Renal cortical epithelial cell (primary cell): Measurements from ENCODE around the gene TEX22. TPM values are rescaled to one million over a fixed set of nuclear protein-coding genes. Genes with fewer than 3 reads are reported as not detected.

Source experiments
- DNase-seq: peaks from one replicate; pipeline ENCODE4 v3.0.0-alpha.2; 2011; ENCODE audit warnings: low read depth
- total RNA-seq: library from RNA; depleted of rRNA; stranded (reverse); fragments of >200 nt; gene quantifications from 2 replicates; pipeline ENCODE4 v1.2.3, GENCODE V29; 2014

The TEX22 gene
- total RNA-seq, 1 donor from 2014 or later, result 0.60 TPM

DNA sequence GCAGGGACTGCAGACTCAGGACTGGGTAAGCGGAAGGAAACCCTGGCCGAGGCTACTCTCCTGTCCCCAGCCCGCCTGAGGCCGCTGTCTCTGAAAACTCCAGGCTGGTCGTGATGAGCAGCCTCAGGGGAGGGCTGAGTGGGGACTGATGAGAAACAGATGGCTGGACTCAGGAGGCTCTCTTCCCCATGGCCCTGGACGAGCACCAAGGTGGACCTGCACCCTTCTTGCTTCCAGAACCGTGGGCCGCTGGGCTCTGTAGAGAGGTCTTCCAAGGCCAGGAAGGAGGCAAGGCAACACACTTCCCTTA is 1.1 kb downstream of the TEX22 start:
- DNase-seq, result no peak

DNA sequence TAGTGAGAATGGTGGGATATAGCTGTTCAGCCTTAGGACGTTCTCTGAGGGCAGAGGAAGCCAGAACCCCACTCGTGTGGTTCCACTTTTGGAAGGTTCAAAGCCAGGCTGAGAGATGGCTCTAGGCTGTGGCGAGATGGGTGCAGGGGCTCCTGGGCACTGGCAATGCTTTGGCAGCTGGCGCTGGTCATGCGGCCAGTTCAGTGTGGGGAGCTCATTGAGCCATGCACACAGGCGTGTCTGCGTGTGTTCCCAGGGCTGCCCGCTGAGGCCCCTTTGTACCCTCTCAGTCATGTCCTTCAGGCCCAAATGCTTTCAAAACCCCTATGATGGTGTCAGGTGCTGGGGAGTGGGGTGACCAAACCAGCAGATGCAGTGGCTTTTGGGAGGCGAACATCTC is 1.7 kb downstream of the TEX22 start:
- no peak for DNase-seq

DNA sequence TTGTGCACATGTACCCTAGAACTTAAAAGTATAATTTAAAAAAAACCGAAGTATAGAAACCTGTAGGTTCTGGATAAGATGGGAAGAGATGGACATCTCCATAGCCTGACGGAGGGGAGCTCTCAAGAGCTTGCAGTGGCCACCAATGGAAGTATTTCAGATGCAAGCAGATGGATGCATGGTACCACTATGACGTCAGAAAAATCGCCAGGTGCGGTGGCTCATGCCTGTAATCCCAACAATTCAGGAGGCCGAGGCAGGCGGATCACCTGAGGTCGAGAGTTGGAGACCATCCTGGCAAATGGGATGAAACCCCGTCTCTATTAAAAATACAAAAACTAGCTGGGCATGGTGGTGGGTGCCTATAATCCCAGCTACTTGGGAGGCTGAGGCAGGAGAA is 3.4 kb downstream of the TEX22 start:
- no peak for DNase-seq

- no peak for DNase-seq
These were observed 10.3 kb downstream of the TEX22 start for GRCh38 chr14:105408592-105408991.

DNA sequence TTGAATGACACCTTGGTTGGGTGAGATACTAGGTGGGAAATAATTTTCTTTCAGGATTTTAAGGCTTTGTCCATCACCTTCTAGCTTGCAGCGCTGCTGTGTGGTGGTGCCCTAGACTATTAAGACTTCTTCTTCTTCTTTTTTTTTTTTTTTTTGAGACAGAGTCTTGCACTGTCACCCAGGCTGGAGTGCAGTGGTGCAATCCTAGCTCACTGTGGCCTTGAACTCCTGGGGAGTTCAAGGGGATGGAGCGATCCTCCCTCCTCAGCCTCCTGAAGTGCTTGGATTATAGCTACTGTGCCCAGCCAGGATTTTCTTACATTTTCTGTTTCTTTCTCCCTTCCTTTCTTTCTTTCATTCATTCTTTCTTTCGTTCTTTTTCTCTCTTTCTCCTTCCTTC is 11.0 kb downstream of the TEX22 start:
- DNase-seq, result no peak

- DNase-seq, result no peak
These were observed 12.3 kb downstream of the TEX22 start for GRCh38 chr14:105410642-105411016.

GRCh38 chr14:105411017-105411941 is 12.9 kb downstream of the TEX22 start:
- DNase-seq, result peak; percentile 11

DNA sequence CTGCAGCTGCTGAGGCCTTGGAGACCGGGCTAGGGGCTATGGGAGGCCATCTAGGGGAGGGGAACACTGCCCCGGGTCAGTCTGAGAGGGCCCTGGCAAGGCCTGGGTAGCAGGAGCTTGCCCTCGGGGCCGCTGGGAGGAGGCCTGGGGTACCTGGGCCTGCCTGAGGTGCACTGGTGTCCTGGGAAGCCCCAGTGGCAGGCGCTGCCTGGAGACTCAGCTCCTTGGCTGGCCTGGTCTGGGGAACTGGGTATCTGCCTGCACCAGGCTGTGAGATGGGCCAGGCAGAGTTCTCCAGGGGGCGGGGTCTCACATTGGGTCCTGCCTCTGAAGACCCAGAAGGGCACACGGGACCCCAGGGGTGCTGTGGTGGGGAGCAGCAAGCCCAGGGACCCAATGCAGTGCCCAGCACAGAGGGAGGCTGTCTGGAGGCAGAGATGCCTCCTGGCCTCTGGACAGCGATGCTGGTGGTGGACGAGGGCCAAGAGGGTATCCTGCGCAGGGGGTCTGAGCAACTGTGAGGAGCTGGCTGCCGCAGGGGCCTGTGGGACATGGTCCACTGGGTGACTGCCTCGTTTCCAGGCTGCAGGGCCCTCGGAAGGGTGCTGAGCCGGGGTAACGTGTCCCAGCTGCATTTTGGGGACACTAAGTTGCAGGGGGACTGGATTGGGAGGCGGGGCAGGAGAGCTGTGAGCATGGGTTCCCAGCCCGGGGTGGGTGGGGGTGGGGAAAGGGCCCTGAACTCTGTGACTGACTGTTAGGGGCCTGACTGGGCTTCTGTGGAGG is 13.8 kb downstream of the TEX22 start:
- DNase-seq, result no peak

DNA sequence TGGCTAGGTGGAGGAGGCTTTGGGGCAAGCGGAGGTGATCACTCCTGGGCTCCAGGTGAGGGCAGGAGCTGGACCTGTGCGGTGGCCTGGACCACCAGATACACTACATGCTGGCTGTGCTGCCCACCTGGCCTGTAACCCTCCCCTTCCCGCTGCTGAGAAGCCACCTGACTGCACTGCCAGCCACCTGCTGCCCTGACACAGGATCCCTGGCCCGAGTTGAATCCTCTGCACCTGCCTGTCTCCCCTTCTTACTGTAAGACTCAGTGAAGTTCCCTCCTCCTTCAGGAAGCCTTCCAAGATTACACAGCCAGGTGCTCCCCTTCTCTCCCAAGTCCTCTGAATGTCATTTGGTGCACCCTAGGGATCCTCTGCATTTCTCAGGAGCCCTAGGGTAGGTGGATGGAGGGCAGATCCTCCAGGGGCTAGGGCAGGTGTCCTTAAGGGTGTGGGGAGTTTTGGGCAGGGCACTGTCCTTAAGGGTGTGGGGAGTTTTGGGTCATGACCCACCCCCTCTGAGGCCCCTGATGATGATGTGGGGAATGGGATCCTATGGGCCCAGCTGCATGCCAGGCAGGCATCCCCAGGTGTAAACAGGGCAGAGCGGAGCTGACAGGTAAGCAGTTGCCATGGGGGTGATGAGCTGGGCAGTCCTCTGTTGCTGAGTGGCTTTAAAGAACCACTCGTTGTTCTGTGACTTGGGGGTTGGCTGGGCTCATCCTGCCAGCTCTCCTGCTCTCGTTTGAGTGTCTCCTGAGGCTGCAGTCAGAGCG is 14.6 kb downstream of the TEX22 start:
- DNase-seq, result no peak

- no peak for DNase-seq
These were observed 15.2 kb downstream of the TEX22 start for GRCh38 chr14:105413544-105413886.

- peak; percentile 10 for DNase-seq
These were observed 16.4 kb downstream of the TEX22 start for GRCh38 chr14:105414456-105415371.

DNA sequence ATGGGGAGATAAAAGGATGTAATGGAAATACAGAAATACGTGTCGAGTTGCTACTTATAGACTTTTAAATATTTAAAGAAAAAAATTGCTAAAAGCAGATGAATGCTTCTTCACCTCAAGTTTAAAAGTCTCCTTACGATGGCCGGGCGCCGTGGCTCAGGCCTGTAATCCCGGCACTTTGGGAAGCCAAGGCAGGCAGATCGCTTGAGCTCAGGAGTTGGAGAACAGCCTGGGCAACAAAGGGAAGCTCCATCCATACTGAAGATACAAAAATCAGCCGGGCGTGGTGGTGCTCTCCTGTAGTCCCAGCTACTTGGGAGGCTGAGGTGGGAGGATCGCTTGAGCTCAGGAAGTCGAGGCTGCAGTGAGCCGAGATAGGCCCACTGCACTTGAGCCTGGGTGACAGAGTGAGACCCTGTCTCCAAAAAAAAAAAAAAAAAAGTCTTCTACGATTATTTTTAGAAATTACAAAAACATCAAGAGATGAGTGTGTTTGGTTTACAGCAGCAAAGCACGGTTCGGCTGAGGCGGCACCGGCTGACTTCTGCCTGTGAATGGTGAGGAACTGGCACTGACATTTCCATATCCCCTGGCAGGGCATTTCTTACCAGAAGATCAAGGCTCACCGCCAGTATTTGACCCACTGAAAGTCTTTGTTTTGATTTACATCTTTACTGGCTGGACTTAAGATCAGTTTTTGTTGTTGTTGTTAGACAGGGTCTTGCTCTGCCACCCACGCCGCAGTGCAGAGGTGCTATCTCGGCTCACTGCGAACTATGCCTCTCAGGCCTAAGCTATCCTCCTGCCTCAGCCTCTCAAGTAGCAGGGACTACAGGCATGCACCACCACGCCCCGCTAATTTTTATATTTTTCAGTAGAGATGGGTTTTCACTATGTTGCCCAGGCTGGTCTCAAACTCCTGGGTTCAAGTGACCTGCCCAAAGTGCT is 17.4 kb downstream of the TEX22 start:
- DNase-seq, result no peak

GRCh38 chr14:105416671-105417070 is 18.3 kb downstream of the TEX22 start:
- DNase-seq, result no peak

- no peak for DNase-seq
These were observed 19.4 kb downstream of the TEX22 start for GRCh38 chr14:105417690-105418121.

DNA sequence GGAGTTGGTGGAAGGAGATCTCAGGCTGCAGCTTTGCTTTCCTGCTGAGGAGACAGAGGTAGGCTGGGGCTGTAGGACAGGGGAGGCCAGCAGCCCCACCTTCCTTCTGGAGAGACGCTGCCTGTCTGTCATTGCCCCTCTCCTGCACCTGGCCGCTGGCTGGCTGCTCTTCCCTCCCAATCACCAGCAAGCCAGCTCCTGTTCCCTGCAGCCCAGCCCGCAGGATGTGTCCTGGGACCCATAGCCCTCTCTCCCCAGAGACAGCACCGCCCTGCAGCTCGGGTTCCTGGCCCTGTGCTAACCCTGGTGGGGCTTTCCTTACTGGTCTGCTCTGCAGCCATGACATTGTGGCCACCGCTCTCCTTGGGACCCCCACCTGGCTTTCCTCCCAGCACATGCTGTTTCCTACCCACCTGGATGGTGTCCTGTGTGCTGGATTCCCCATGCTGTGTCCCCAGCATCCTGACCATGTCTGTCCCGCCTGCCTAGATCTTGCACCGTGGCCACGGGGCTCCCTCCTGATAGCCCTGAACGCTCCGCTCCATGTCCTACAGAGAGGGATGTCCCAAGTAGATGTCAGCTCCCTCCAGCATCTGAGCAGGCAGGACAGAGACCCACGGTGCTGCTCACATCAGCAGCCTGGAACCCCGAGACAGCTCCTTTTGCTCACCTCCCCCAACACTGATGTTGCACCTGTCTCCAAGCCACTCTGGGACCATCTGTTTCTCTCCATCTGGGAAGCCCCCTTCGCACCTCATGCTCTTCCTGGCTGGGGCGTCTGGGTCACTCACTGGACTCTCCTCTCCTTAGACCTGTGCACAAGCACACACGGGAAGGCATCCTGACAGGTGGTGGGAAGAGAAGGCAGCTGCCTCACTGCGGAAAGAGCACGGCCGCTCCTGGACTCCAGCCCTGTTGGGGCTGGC is 20.2 kb downstream of the TEX22 start:
- DNase-seq, result no peak

GRCh38 chr14:105419195-105420091 is 21.1 kb downstream of the TEX22 start, which contains the start of gene MTA1:
Gene MTA1, plus strand, starts transcription at chr14:105419827. Its CDS starts 209 bp downstream, at chr14:105420036.
- DNase-seq, result no peak

GRCh38 chr14:105420101-105420973 is 22.0 kb downstream of the TEX22 start:
- DNase-seq, result no peak
